ENCODE results near the gene CEBPZ.
"Not testable (repeated sequence)": the region's sequence is repeated elsewhere in the genome, so short reads cannot be mapped to it uniquely, and the experiment has no call there.

Gene CEBPZ

GRCh38 chr2:37231241-37232130, at the start of gene CEBPZ, which contains the start of gene NDUFAF7:
Gene CEBPZ, minus strand, starts transcription at chr2:37231596. Its CDS starts 29 bp downstream, at chr2:37231567.
Gene NDUFAF7, plus strand, starts transcription at chr2:37231658. Its CDS starts 48 bp downstream, at chr2:37231706.
- DNase-seq, result peak; percentile 86

GRCh38 chr2:37276291-37276690, 44.9 kb upstream of the CEBPZ start:
- DNase-seq, result no peak

- DNase-seq, result no peak
Measured at GRCh38 chr2:37274359-37274965, 43.1 kb upstream of the CEBPZ start.

- no peak for DNase-seq
Measured at GRCh38 chr2:37271376-37272067, 40.1 kb upstream of the CEBPZ start.

- DNase-seq, result no peak
Measured at GRCh38 chr2:37268111-37268510, 36.7 kb upstream of the CEBPZ start.

GRCh38 chr2:37267685-37268084, 36.3 kb upstream of the CEBPZ start:
- DNase-seq, result no peak

- no peak for DNase-seq
Measured at GRCh38 chr2:37263839-37264238, 32.4 kb upstream of the CEBPZ start.

- DNase-seq, result no peak
Measured at GRCh38 chr2:37262522-37262921, 31.1 kb upstream of the CEBPZ start.

- DNase-seq, result no peak
Measured at GRCh38 chr2:37250869-37251740, 19.7 kb upstream of the CEBPZ start.

GRCh38 chr2:37246205-37246604, 14.8 kb upstream of the CEBPZ start:
- DNase-seq, result no peak

- no peak for DNase-seq
Measured at GRCh38 chr2:37244755-37245154, 13.4 kb upstream of the CEBPZ start.

- DNase-seq, result no peak
Measured at GRCh38 chr2:37244017-37244416, 12.6 kb upstream of the CEBPZ start.

- no peak for DNase-seq
Measured at GRCh38 chr2:37243435-37243834, 12.0 kb upstream of the CEBPZ start.

- no peak for DNase-seq
Measured at GRCh38 chr2:37232131-37232933, 936 bp upstream of the CEBPZ start.

GRCh38 chr2:37230581-37230980, 815 bp downstream of the CEBPZ start:
- no peak for DNase-seq

- DNase-seq, result no peak
Measured at GRCh38 chr2:37228788-37229187, 2.6 kb downstream of the CEBPZ start.

GRCh38 chr2:37226863-37227262, 4.5 kb downstream of the CEBPZ start:
- DNase-seq, result no peak

- DNase-seq, result not testable (repeated sequence)
Measured at GRCh38 chr2:37225129-37225528, 6.3 kb downstream of the CEBPZ start.

GRCh38 chr2:37224063-37224462, 7.3 kb downstream of the CEBPZ start:
- DNase-seq, result no peak

GRCh38 chr2:37223131-37223530, 8.3 kb downstream of the CEBPZ start:
- no peak for DNase-seq

GRCh38 chr2:37219046-37219445, 12.3 kb downstream of the CEBPZ start:
- DNase-seq, result no peak

GRCh38 chr2:37215250-37215649, 16.1 kb downstream of the CEBPZ start:
- DNase-seq, result no peak
